IPS DF 4.7 (cell line): Measurements from ENCODE around the gene PSAP.

Source experiments
- DNase-seq: peaks from one replicate; pipeline ENCODE4 v3.0.0-alpha.2; 2013; ENCODE audit warnings: low spot score; ENCODE audit errors: extremely low read depth

The PSAP gene

DNA sequence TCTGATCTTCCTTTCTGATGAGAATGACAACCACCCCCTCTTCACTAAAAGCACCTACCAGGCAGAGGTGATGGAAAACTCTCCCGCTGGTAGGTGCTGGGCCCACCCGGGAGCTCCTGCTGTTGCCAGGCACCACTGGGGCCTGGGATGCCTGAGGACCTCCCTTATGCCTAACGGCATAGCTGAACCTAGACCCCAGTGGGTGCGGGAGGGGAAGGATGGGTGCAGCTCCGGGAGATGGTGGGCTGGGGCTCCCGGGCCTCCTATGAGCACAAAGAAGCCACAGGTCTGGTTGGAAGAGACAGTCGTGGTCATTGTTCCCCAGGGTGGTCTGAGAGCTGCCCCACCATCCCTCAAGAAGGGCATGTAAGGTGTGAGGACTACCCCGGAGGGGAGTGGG is 62.1 kb downstream of the PSAP start:
- DNase-seq = no peak

DNA sequence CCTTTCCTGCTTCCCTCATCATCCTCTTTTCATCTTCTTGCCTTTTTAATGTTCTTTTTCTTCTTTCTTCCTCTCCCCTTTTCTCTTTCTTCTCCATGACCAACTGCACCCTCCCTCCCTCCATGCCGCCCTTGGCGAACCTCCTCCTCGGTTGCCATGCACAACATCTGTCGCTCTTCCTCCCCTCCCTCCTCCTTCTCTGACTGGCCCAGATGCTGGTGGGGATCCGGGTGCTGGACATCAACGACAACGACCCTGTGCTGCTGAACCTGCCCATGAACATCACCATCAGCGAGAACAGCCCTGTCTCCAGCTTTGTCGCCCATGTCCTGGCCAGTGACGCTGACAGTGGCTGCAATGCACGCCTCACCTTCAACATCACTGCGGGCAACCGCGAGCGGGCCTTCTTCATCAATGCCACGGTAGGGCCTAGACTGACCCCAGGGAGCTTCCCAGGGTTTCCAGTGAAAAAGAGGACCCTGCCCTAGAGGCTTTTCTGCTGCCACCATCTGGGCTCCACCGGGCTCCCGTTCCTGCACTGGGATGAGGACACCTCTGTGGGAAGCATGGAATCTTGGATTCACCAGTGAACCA is 66.3 kb downstream of the PSAP start:
- no peak for DNase-seq

DNA sequence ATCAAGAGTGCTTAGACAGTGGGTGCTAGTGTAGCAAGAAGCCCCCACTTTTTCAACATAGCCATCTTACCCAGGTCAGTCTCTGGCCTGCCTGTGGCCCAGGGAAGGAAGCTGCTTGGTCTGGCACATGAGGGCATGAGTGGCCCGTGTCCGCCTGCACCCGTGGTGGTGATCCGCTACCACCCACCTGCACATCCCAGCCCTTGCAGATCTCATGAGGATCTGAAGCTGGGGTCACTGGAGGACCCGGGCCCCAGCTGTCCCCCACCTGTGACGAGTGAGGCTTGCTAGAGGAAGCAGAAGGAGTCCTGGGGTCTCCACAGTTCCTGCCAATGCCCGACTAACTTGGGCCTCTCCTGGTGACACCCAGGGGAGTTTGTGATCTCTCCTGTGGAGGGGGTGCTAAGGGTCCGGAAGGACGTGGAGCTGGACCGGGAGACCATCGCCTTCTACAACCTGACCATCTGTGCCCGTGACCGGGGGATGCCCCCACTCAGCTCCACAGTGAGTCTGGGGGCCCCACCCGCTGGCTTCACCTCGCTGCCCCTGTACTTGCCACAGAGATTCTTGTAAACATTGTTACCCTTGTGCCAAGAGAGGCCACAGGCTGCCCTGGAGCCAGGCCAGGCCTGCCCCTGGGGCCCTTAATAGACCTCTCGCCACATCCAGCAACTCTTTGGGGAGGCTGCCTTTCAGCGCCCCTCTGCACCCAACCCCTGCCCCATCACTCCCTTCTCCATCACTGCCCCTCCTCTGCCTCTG is 67.0 kb downstream of the PSAP start:
- no peak for DNase-seq

DNA sequence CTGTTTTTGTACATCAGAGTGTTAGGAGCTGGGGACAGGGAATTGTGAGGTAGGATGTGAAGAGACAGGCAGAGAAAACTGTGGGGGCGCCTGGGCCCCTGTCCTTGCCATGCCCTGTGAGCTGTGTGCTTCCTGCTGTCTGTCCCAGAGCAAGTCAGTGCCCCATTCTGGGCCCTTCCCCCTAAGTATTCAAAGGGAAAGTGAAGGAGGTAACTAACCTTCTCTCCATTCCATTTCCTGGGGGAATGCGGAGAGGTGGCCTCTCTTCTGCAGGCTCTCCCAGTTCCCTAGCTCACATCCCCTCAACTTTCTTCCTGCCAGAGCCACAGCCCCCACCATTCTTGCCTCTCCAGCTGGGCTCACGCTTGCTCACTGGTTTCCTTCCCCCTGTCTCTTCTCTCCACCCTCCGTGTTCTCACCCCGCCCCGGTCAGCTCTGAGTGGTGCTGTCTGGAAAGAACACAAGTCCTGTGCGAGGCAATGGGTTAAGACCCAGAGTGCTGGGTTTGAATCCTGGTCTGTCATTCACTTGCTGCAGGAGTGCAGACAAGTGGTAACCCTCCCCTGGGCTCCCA is 68.0 kb downstream of the PSAP start:
- no peak for DNase-seq

DNA sequence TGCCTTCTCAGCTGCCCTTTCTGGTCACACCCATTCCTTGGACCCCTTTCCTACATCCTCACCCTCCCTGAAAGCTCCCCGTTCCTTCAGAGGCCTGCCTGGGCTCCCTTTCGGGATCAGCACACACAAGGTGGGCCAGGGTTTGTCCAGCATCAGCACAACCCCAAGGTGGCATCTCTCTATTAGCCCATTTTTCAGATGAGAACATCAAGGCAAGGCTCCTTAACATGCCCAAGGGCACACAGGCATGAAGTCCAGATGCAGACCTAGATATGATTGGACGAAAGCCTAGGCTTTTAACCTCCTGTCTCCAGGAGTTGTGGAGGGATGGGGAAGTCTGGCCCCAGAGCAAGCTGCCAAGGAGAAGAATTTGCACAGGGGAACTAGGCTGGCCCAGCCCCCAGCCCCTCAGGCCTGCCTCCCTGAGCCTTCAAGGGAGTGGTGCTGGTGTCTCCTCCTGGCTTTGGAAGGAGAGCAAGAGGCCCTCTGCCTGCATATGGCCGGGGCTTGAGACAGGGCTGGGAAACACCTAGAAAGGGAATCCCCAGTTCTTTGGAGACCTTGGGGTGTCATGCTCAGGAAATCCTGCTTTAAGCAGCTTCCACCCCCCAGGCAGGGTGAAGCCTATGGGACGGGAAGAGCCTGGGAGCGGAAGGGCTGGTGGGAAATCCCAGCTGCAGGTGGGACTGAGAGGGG is 68.7 kb downstream of the PSAP start:
- no peak for DNase-seq

DNA sequence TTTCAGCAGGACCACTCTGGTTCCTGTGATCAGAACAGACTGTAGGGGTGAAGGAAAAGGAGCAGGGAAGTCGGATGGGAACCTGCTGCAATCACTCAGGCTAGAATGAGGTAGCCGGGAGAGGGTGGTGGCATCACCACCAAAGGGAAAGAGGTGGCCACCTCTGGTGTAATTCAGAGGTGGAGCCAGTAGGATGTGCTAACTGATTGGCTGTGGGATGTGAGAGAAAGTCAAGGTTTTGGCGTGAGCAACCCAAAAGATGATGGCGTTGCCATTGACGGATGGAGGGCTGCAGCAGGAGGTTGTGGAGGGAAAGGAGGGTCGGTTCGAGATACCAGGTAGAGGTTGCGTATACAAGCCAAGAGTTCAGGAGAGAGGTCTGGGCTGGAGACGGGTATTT is 70.3 kb downstream of the PSAP start:
- no peak for DNase-seq

DNA sequence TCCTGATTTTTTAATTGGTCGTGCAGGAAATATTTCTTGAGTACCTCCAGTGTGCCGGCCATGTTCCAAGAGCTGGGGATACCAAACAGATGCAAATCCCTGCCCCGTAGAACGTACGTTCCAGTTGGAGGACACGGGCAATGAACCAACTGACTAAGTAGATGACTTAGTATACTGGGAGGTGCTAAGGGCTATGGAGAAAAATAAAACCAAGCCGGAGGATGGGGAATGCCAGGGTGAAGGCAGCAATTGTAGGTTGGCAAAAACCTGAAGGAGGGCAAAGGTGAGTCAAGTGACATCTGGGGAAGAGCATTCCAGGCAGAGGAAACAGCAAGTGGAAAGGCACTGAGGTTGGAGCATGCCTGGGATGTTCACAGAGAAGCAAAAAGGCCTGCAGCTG is 70.9 kb downstream of the PSAP start:
- no peak for DNase-seq

DNA sequence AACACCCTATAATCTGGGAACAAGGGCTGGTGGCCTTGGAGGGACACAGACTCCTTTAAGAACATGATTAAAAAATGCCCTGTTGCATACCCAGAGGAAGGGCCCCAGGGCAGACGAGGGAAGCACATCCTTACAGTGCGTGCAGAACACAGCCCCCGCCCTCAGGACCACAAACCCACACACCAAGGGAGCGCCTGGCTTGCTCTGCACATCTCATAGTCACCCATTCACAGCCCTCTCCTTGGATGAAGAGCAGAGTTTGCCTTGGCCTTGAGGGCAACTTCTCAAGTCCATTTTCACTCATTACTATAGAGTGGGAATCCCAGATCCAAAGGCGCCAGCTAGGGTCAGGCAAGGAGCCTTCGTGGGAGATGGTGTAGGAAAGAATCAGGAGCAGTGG is 71.4 kb downstream of the PSAP start:
- DNase-seq = no peak

DNA sequence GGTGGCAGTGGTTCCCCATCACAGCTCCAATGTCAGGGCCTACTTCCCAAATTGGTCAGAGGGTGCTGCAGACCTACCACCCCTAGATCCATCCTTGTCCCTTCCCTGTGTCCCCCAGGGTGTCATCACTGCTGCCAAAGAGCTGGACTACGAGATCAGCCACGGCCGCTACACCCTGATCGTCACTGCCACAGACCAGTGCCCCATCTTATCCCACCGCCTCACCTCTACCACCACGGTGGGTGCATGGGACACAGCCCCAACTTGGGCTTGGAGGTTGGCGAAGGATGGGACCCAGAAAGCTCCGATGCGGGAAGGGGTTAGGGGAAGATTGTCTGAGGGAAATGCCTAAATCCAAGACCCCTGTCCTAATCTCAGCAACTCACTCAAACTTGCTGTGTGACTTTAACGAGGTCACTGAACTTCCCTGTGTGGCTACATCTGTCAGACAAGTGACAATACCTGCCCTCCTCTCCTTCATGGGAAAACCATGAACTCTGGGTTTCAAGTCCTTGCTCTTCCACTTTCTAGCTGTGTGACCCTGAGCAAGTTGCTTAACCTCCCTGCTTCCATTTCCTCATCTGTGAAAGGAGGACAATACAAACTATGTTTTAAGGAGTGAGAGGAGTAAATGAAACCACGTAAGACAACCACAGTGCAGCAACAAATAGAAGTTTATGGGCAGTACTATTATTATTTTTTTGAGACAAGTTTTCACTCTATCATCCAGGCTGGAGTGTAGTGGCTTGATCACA is 72.8 kb downstream of the PSAP start:
- no peak for DNase-seq

DNA sequence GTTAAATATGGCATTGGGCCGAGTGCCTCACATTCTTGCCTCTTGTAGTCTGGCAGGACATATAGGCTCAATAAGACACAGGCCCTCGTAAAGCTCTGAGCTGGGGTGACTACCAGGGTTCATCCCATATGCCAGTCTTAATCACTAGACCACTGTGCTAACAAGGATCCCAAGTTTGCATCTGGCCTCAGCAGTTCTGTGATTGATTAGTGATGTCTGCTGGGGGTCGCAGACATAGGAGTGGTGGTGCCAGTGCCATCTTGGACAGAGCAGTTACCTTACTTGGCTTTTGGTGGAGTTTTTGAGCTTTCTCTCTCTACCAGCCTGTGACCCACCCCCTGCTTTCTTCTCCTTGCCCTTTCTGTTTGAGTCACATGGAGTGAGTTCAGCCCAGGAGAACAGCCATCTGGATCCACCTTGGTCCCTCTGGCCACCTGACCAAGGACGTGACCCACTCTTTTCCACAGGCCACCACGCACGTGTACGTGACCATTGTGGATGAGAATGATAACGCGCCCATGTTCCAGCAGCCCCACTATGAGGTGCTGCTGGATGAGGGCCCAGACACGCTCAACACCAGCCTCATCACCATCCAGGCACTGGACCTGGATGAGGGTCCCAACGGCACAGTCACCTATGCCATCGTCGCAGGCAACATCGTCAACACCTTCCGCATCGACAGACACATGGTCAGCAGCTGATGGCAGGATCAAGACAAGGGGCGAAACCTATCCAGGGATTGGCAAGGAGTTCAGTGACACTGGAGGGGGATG is 73.7 kb downstream of the PSAP start:
- DNase-seq = no peak

DNA sequence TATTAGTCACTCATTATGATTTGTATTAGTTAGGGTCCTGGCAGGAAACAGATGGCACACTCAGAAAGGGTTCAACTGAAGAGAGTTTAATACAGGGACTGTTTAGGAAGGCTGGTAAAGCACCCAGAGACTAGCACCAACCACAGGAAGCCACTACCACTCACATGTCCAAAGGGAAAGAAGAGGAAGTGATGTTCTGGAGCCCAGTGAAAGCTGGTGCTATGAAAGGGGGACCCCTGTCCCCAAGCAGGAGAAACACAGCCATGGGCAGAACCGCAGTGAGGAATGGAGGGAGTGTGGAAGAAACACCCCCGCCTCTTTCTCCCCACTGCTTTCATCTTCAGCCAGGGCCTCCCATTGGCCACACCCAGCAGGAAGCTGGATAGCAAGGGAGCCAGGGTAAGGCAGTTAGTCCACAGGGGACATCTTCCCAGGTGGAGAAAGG is 74.5 kb downstream of the PSAP start:
- DNase-seq = no peak

DNA sequence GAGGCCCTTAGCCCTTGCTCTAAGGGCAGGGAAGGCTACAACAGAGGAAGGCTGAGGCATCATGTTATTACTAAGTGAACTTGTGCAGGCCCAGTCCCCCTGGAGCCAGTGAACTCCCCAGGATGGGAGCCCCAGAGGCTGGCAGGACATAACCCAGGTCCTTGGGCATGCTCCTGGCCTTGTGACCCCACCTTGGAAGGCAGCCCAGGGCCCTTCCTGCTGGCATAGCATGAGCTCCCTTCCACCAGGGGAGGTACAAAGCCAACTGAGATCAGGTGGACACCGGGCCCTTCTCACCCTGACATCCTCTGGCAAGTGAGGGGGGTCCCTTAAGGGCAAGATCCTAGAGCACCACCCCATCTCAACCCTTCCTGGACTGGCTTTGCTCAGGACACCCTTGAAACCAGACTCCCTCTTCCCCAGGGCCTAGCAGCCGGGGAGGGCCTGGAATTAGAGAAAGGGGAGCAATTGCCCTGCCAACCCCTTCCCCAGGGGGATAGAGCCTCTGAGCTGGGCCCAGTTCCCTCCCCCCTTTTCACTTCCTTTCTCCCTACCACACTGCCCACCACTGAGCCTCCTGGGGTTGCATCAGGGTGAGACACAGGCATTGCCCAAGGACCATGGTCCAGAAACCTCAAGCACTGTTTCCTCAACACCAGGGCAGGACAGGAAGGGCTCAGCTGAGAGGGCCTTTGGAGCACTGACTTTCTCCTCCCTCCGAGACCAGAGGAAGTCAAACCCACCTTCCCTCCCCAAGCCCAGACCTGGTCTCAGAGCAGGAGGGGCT is 75.9 kb downstream of the PSAP start:
- no peak for DNase-seq

DNA sequence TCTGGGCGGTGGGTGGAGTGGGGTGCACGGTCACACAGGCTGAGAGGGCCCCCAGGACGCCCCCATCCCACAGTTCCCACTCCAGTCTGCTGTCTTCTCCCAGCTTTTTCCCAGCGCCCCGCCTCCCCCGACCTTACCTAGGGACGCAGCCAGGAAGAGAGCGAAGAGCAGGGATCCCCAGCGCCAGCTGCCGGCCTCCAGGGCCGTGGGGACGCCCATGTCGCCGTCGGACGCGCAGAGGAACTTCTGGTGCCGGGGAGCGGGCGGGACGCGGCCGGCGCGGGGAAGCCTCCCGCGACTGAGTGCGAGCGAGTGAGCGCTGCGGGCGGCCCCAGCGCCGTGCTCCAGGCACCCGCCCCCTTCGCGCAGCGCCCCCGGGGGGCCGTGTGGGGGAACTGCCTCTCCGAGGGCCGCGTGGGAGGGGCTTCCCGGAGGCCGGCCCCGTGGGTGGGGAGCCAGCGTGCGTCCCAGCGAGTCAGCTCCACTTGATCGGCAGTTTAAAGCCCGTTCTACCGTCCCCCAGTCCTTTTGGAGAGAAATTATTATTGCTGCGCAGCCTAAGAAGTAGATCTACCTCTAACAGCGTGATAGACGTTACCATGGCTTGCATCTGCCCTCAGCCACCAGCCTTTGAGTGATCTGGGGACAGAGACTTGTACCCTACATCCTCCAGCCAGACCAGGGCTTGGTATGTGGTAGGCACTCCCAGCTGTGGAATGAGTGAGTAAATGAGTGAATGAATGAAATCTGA is 77.7 kb downstream of the PSAP start, which contains the start of gene VSIR:
Gene VSIR, minus strand, starts transcription at position 300 of the 751 bp plus-strand sequence. Its CDS starts 81 bp downstream, at position 219.
- no peak for DNase-seq

DNA sequence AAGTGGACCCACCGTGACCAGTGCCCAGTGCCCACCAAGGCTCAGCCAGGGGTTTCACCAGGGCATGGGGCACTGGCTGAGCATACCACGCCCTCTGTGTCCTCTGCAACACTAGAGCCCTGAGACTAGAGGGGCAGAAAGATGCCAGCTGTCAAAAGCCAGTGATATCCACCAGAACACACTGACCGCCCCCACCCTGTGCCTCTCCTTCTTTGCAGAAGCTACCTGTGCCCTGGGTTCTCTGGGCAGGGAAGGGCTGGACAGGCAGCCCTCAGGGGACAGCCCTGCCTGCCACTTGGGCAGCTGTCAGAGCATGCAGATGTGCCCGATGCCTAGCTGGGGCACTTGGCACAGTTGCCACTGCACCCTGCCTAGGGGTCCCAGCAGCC is 78.2 kb downstream of the PSAP start:
- DNase-seq = no peak

DNA sequence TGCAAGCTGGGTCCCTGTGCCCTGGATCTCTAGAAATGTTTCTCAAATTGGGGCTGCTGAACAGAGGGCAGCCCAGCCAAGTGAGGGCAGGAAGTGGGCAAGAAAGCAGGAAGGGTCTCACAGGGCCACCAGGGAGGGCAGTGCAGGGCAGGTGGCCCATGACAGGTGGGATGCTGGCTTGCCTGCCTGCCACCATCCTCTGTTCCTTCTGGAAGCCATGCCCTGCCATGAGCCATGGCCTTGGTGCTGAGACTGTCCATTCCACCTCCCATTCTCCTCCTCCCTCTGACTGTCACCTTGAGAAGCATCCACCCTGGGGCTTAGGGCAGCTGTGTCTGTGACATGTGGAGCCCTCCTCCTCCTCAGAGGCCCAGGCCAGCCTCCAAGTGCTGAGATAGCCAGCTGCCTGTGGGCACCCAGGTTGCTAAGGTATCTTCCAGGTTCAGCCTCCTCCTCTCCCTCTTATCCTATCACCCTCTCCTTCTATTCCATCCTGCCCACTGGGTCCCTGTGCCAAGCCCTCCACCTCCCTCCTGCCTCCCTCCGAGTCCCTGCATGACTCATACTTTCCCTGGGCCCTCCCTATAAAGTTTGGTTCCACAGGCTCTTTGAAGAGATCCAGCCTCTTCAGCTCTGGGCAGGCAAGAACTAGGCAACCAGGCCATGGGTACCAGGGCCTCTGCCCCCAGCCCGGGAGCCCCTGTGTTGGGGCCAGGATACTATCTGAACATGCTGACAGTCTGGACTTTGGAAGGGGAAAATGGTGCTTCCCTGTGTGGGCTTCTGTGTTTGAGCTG is 79.0 kb downstream of the PSAP start:
- DNase-seq = no peak

DNA sequence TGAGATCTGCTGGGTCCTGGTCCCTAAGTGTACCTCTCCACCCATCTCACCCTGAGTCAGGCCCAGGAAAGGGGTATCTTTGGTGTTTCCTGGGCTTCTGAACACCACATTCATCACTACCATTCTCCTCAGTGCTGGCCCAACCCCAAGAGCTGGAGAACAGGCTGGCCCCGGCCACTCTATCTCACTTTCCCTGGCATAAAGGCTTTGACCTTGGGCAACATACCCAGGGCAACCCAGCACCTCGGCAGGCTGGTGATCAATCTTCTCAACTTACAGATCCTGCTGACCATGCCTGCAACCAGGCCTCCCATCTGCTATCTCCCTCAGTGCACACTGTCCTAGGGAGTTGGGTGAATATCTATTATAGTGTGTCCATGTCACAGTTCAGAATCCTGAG is 79.8 kb downstream of the PSAP start:
- DNase-seq = no peak

DNA sequence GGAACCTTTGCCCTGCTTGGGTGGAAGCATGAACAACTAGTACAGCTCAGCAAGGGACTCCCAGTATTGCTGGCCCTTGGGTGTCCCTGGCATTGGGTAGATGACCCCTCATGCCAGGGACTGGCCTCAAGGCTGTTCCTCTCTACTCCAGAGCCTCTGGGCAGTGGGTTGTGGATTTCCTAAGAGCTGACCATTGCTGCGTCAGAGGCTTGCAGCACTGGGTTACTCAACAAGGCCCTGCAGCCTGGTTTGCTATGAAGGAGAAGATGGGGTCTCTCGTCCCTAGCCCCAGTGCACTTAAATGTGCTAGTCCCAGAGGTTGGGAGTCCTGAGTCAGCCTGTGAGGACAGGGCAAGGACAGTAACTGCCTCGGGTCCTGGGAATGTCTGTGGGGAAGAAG is 80.3 kb downstream of the PSAP start:
- DNase-seq = no peak

DNA sequence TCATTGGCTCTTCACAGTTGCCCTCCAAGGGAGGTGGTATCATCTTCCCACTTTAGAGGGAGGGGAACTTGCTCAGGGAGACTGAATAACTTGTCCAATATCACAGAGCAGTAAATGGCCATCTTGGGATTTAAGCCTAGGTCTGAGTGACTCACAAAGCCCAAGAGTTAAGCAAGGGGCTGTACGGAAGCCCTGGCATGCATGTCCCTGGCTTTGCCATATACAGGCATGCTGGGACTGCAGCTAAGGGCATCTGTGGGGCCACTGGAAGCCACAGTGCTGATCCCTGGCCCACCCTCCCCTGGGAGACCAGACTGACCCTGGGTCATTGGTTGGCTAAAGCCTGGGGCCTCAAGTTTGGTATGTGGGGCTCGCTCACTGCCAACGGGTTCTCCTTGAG is 80.8 kb downstream of the PSAP start:
- no peak for DNase-seq
